Subcutaneous abdominal adipose tissue (tissue), 5 donors: ENCODE measurements around the gene DUSP7.

Source experiments
- H3K27ac ChIP-seq: one replicate; pipeline ENCODE4 v1.7.0; 2013; ENCODE audit warnings: low read depth, mild to moderate bottlenecking, inconsistent platforms, low read length, moderate library complexity
- H3K27me3 ChIP-seq, 5 donors: one replicate each; pipeline ENCODE4 v1.7.0; 2013; ENCODE audit warnings: low read length in 5 of 5, inconsistent platforms in 1 of 5; ENCODE audit not compliant: control insufficient read depth in 5 of 5, insufficient read depth in 4 of 5
- H3K36me3 ChIP-seq, 5 donors: one replicate each; pipeline ENCODE4 v1.7.0; 2013; ENCODE audit warnings: low read length in 5 of 5; ENCODE audit not compliant: control insufficient read depth in 5 of 5, insufficient read depth in 5 of 5
- H3K4me1 ChIP-seq, 5 donors: one replicate each; pipeline ENCODE4 v1.7.0; 2013; ENCODE audit warnings: low read length in 5 of 5, mild to moderate bottlenecking in 3 of 5, moderate library complexity in 1 of 5; ENCODE audit not compliant: control insufficient read depth in 5 of 5, insufficient read depth in 5 of 5
- H3K4me3 ChIP-seq, 5 donors: one replicate each; pipeline ENCODE4 v1.7.0; 2013; ENCODE audit warnings: low read length in 5 of 5, low read depth in 1 of 5
- H3K9ac ChIP-seq, 5 donors: one replicate each; pipeline ENCODE4 v1.7.0; 2013; ENCODE audit warnings: low read length in 5 of 5, mild to moderate bottlenecking in 4 of 5, moderate library complexity in 3 of 5
- H3K9me3 ChIP-seq, 5 donors: one replicate each; pipeline ENCODE4 v1.7.0; 2013; ENCODE audit warnings: low read length in 5 of 5; ENCODE audit not compliant: control insufficient read depth in 5 of 5
- donor health status: healthy.
- donor health status: healthy.
- donor health status: healthy.
- donor health status: healthy.
- donor health status: healthy.

Gene DUSP7

GRCh38 chr3:52023101-52023770, 33.1 kb downstream of the DUSP7 start:
- H3K9ac ChIP-seq: peak overlapping the region in 1 of 5 donors; percentile 48
- no peak overlapping the region for H3K4me3 ChIP-seq
- H3K27me3 ChIP-seq: peaks cover 0 to 3% (median 0%) of the 10 kb centered on the region in 5 donors
- H3K9me3 ChIP-seq: no peaks in the 10 kb centered on the region
- no peaks in the 10 kb centered on the region for H3K36me3 ChIP-seq
- H3K4me1 ChIP-seq: peaks cover 0 to 41% (median 4%) of the 10 kb centered on the region in 5 donors
- no peak overlapping the region for H3K27ac ChIP-seq

GRCh38 chr3:52022323-52023100, 33.9 kb downstream of the DUSP7 start:
- peaks cover 0 to 3% (median 0%) of the 10 kb centered on the region in 5 donors for H3K27me3 ChIP-seq
- no peak overlapping the region for H3K27ac ChIP-seq
- H3K9me3 ChIP-seq: no peaks in the 10 kb centered on the region
- H3K9ac ChIP-seq: no peak overlapping the region
- peaks cover 0 to 41% (median 4%) of the 10 kb centered on the region in 5 donors for H3K4me1 ChIP-seq
- H3K4me3 ChIP-seq: no peak overlapping the region
- H3K36me3 ChIP-seq: no peaks in the 10 kb centered on the region

- H3K4me3 ChIP-seq: no peak overlapping the region
- no peak overlapping the region for H3K27ac ChIP-seq
- no peaks in the 10 kb centered on the region for H3K36me3 ChIP-seq
- H3K4me1 ChIP-seq: peaks cover 0 to 41% (median 4%) of the 10 kb centered on the region in 5 donors
- H3K9me3 ChIP-seq: no peaks in the 10 kb centered on the region
- H3K9ac ChIP-seq: no peak overlapping the region
- peaks cover 0 to 3% (median 0%) of the 10 kb centered on the region in 5 donors for H3K27me3 ChIP-seq
Measured at GRCh38 chr3:52021489-52022268, 34.7 kb downstream of the DUSP7 start.

- Histone ChIP-seq H3K9ac (no peak overlapping the region), H3K27me3 (peaks cover 0 to 3% (median 0%) of the 10 kb centered on the region in 5 donors), H3K27ac (no peak overlapping the region), H3K4me1 (peaks cover 0 to 41% (median 4%) of the 10 kb centered on the region in 5 donors), H3K4me3 (no peak overlapping the region), H3K36me3 (no peaks in the 10 kb centered on the region), H3K9me3 (no peaks in the 10 kb centered on the region)
Measured at GRCh38 chr3:52020796-52021195, 35.6 kb downstream of the DUSP7 start.

- no peak overlapping the region for H3K27ac ChIP-seq
- H3K9me3 ChIP-seq: no peaks in the 10 kb centered on the region
- peaks cover 0 to 35% (median 4%) of the 10 kb centered on the region in 5 donors for H3K4me1 ChIP-seq
- no peak overlapping the region for H3K4me3 ChIP-seq
- H3K9ac ChIP-seq: no peak overlapping the region
- peaks cover 0 to 3% (median 0%) of the 10 kb centered on the region in 5 donors for H3K27me3 ChIP-seq
- H3K36me3 ChIP-seq: no peaks in the 10 kb centered on the region
Measured at GRCh38 chr3:52019352-52020080, 36.9 kb downstream of the DUSP7 start.

GRCh38 chr3:52018319-52019000, 37.9 kb downstream of the DUSP7 start:
- no peaks in the 10 kb centered on the region for H3K36me3 ChIP-seq
- H3K27ac ChIP-seq: no peak overlapping the region
- H3K27me3 ChIP-seq: peaks cover 0 to 3% (median 0%) of the 10 kb centered on the region in 5 donors
- H3K4me3 ChIP-seq: no peak overlapping the region
- H3K4me1 ChIP-seq: peaks cover 0 to 29% (median 4%) of the 10 kb centered on the region in 5 donors
- no peak overlapping the region for H3K9ac ChIP-seq
- H3K9me3 ChIP-seq: no peaks in the 10 kb centered on the region

GRCh38 chr3:52017586-52017985, 38.8 kb downstream of the DUSP7 start:
- Histone ChIP-seq H3K9ac (no peak overlapping the region), H3K27me3 (no peaks in the 10 kb centered on the region), H3K27ac (no peak overlapping the region), H3K9me3 (no peaks in the 10 kb centered on the region), H3K36me3 (no peaks in the 10 kb centered on the region), H3K4me1 (peaks cover 0 to 29% (median 7%) of the 10 kb centered on the region in 5 donors), H3K4me3 (no peak overlapping the region)

- Histone ChIP-seq H3K27ac (no peak overlapping the region), H3K9ac (no peak overlapping the region), H3K4me3 (no peak overlapping the region), H3K9me3 (no peaks in the 10 kb centered on the region), H3K36me3 (no peaks in the 10 kb centered on the region), H3K4me1 (peaks cover 0 to 22% (median 3%) of the 10 kb centered on the region in 5 donors), H3K27me3 (no peaks in the 10 kb centered on the region)
Measured at GRCh38 chr3:52015438-52016228, 40.7 kb downstream of the DUSP7 start.
